GM18526 (cell line): ENCODE data around the gene GALNT10.

ENCODE experiments used
- POLR2A ChIP-seq: IDR thresholded peaks from 3 replicates; pipeline ENCODE4 v1.6.1; 2011; ENCODE audit not compliant: insufficient read length; ENCODE audit errors: extremely low read depth

GALNT10 gene

GRCh38 chr5:154405078-154405792 is 214.7 kb downstream of the GALNT10 start:
- no peak for TF ChIP-seq POLR2A

- TF ChIP-seq POLR2A = no peak
Observed at GRCh38 chr5:154406231-154406630, 215.7 kb downstream of the GALNT10 start.

- no peak for TF ChIP-seq POLR2A
Observed at GRCh38 chr5:154406826-154407225, 216.3 kb downstream of the GALNT10 start.

- no peak for TF ChIP-seq POLR2A
Observed at GRCh38 chr5:154408811-154409210, 218.3 kb downstream of the GALNT10 start.

- TF ChIP-seq POLR2A = no peak
Observed at GRCh38 chr5:154409230-154409840, 218.8 kb downstream of the GALNT10 start.

- TF ChIP-seq POLR2A = no peak
Observed at GRCh38 chr5:154410008-154410407, 219.5 kb downstream of the GALNT10 start.

GRCh38 chr5:154410786-154411185 is 220.3 kb downstream of the GALNT10 start:
- no peak for TF ChIP-seq POLR2A

GRCh38 chr5:154411338-154411737 is 220.8 kb downstream of the GALNT10 start:
- TF ChIP-seq POLR2A = no peak

GRCh38 chr5:154412316-154412715 is 221.8 kb downstream of the GALNT10 start:
- no peak for TF ChIP-seq POLR2A

- no peak for TF ChIP-seq POLR2A
Observed at GRCh38 chr5:154412925-154413324, 222.4 kb downstream of the GALNT10 start.

GRCh38 chr5:154415114-154415513 is 224.6 kb downstream of the GALNT10 start:
- TF ChIP-seq POLR2A = no peak

GRCh38 chr5:154418344-154418820 is 227.8 kb downstream of the GALNT10 start:
- no peak for TF ChIP-seq POLR2A

GRCh38 chr5:154419236-154419635 is 228.7 kb downstream of the GALNT10 start:
- no peak for TF ChIP-seq POLR2A

- no peak for TF ChIP-seq POLR2A
Observed at GRCh38 chr5:154421868-154422267, 231.3 kb downstream of the GALNT10 start.

- no peak for TF ChIP-seq POLR2A
Observed at GRCh38 chr5:154422298-154422697, 231.8 kb downstream of the GALNT10 start.

GRCh38 chr5:154428208-154428607 is 237.7 kb downstream of the GALNT10 start:
- no peak for TF ChIP-seq POLR2A

GRCh38 chr5:154429341-154429740 is 238.8 kb downstream of the GALNT10 start:
- no peak for TF ChIP-seq POLR2A

- TF ChIP-seq POLR2A = no peak
Observed at GRCh38 chr5:154430466-154430865, 239.9 kb downstream of the GALNT10 start.
